ENCODE results near the gene DUSP22. TPM values are rescaled to one million over a fixed set of nuclear protein-coding genes. Genes with fewer than 3 reads are reported as not detected.
"Not testable (repeated sequence)": the region's sequence is repeated elsewhere in the genome, so short reads cannot be mapped to it uniquely, and the experiment has no call there.

Gene DUSP22
- total RNA-seq, 1 experiment from 2014 or later = 30.7 TPM

DNA sequence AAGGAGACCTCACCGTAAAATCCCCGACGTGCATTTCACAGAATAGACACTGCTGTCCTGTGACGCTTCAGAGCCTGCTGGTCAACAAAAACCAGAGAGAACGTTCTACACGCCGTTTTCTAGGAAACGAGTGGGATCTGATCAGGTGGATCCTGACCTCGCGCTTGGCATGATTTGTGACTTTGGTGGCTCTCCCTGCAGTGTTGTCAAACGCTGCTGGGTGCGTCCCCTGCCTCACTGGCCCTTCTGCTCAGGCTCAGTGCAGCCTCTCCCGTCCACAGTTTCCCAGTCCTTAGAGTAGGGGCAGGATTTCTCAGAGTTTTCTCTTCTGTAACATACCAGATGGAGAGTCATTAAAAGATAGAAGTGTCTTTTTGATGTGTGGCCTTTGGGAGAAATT, 71.6 kb downstream of the DUSP22 start:
- no peak for DNase-seq
- H3K27me3 ChIP-seq (ENCODE audit: control insufficient read depth, insufficient read depth, low read length) = no peaks in the 10 kb centered on the region

DNA sequence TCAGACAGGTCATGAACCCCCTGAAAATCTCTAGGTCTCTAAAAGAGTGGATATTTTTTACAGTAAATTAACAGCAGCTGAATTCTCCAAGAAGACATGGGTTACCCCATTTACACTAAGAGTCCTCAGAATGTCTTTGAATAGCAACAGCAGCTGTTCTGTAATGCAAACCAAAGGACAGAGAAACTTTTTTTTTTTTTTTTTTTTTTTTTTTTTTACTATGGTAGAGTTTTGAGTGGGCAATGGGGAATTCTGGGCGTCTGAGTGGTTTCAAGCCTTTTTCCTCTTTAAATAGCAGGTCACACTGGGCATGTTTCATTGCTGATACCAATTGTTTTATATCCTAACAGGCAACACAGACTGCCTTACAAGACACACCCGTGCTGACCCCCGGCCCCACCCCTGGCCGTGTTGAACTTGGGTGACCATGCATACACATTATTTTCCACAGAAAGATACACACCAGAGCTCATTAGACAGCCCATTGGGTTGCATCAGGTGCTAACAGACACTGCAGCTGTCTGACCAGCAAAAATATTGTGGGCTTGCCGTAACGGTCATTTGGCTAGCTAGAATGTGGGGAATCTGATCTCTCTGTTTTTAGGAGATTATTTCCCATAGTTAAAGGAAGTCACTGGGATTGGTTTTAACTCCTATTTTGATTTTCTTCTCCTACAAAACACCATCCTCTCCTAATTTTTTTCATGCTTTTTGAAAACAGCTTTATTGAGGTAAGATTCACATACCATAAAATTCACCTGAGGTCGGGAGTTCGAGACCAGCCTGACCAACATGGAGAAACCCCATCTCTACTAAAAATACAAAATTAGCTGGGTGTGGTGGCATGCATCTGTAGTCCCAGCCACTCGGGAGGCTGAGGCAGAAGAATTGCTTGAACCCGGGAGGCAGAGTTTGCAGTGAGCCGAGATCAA, 72.6 kb downstream of the DUSP22 start:
- Histone ChIP-seq H3K36me3 (replicated peaks; ENCODE audit: control insufficient read depth, insufficient read depth, low read length) (no peaks in the 10 kb centered on the region), H3K4me3 (ENCODE audit: insufficient read depth, low read depth, low read length) (no peak overlapping the region), H3K27me3 (ENCODE audit: control insufficient read depth, insufficient read depth, low read length) (no peaks in the 10 kb centered on the region)
- DNase-seq = no peak

More for the DNA sequence above, 71.6 kb downstream of the DUSP22 start:
- Histone ChIP-seq H3K36me3 (replicated peaks; ENCODE audit: control insufficient read depth, insufficient read depth, low read length) (no peaks in the 10 kb centered on the region), H3K4me3 (ENCODE audit: insufficient read depth, low read depth, low read length) (no peak overlapping the region)

DNA sequence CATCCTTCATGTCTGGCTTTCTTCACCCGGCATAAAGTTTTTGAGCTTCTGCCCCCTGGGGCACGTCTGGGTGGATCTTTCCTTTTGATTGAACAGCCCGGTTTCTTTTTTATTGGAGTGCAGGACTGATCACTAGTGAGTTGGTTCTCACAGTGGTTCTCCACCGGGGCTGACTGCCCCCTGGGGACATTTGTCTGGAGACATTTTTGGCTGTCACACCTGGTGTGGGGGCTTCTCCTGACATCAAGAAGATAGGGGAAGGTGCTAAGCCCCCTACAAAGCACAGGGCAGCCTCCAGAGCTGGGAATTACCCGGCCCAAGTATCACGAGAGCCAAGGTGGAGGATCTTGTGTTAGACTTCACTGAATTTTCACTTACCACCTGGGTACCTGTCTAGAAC, 73.5 kb downstream of the DUSP22 start:
- H3K36me3 ChIP-seq (replicated peaks; ENCODE audit: control insufficient read depth, insufficient read depth, low read length) = no peaks in the 10 kb centered on the region
- no peak for DNase-seq
- H3K27me3 ChIP-seq (ENCODE audit: control insufficient read depth, insufficient read depth, low read length) = no peaks in the 10 kb centered on the region
- no peak overlapping the region for H3K4me3 ChIP-seq (ENCODE audit: insufficient read depth, low read depth, low read length)

DNA sequence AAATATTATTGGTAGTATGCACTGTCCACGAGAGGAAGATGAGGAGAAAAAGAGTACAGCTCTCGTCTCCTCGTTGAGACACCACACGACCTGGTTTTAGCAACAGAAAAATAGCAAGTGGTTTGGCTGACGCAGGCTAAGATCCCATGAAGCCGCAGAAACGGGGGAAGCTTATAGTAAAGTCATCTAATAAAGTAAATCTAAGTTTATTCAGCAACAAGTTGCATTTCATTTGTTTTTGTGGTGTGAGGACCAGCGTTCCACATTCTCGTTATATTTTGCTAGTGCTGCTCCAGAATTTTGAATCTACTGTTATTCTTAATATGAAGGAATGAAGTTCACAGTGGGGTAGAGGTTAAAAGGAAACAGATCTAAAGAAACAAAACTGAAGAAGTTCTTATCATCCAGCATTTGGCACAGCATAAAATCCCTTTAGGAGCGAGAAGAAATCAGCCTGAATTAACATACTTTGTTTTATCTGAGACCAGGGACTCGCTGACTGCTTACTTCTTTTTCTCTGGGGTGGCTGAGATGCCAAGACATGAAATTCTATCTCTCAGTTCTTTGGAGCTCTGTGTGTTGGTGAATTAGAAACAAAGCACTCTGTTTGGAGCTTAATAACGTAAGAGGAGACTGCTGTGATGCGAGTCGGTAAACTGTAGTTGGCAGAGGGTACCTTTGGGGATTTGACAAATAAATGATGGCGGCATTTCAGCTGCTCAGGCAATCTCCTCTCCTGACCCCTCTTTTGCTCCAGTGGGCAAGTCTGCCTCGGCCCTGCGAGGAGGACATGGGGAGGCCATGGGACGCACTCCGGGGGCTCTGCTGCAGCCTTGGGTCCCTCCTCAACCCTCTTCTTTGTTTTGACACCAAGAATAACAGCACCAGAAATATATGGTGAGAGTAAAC, 74.4 kb downstream of the DUSP22 start:
- H3K36me3 ChIP-seq (replicated peaks; ENCODE audit: control insufficient read depth, insufficient read depth, low read length) = no peaks in the 10 kb centered on the region
- H3K4me3 ChIP-seq (ENCODE audit: insufficient read depth, low read depth, low read length) = no peak overlapping the region
- no peak for DNase-seq
- H3K27me3 ChIP-seq (ENCODE audit: control insufficient read depth, insufficient read depth, low read length) = no peaks in the 10 kb centered on the region

DNA sequence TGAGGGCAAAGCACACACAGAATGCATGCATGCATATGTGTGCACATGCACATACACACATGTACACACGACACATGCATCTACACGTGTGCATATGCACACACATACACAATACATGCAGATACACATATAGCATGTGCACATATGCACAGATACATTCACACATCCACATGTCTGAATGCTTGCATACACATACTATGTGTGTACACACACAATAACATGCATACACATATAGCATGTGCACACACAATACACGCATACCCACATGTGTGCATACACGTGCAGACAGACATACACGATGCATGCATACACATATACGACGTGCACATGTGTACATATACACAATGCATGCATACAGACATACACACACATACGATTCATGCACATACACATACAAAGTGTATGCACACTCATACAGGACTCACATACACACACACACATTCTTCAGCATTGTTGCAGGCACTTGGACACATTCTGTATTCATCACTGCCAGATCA, 75.1 kb downstream of the DUSP22 start:
- DNase-seq = no peak
- no peaks in the 10 kb centered on the region for H3K27me3 ChIP-seq (ENCODE audit: control insufficient read depth, insufficient read depth, low read length)
- no peak overlapping the region for H3K4me3 ChIP-seq (ENCODE audit: insufficient read depth, low read depth, low read length)
- no peaks in the 10 kb centered on the region for H3K36me3 ChIP-seq (replicated peaks; ENCODE audit: control insufficient read depth, insufficient read depth, low read length)

DNA sequence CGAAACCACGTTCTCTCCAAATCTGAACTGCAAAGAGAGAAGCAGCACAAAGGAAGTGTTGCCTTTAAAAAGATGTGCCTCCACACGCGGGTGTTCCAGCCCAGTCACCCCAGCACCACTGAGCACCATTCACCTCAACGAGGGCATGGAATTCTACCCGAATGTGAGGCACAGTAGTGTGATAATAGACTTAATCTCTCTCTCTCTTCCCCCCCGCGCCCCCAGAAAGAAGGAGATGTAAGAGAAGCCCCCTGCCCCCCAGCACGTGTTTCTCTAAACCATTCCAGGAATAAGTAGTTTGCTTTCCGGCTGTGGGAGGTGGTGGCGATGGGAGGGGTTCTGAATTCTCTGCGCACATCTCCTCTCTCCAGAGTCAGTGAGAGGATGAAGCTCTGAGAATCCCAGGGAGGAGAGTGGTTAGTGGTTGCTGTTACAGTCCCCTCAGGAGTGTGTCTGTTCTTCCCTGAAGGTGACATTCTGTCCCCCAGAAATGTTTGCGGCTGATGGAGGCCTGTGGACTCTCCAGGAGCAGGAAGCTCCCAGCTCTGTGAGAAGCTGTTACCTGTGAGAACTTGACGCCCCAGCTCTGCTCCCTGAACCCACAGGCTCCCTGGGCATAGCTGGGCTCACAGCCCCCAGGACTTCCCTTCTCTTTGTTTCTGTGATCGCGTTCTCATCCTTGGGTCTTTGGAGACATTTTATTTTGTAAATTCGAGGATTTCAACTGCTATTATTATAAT, 75.8 kb downstream of the DUSP22 start:
- Histone ChIP-seq H3K36me3 (replicated peaks; ENCODE audit: control insufficient read depth, insufficient read depth, low read length) (no peaks in the 10 kb centered on the region), H3K4me3 (ENCODE audit: insufficient read depth, low read depth, low read length) (no peak overlapping the region)

DNA sequence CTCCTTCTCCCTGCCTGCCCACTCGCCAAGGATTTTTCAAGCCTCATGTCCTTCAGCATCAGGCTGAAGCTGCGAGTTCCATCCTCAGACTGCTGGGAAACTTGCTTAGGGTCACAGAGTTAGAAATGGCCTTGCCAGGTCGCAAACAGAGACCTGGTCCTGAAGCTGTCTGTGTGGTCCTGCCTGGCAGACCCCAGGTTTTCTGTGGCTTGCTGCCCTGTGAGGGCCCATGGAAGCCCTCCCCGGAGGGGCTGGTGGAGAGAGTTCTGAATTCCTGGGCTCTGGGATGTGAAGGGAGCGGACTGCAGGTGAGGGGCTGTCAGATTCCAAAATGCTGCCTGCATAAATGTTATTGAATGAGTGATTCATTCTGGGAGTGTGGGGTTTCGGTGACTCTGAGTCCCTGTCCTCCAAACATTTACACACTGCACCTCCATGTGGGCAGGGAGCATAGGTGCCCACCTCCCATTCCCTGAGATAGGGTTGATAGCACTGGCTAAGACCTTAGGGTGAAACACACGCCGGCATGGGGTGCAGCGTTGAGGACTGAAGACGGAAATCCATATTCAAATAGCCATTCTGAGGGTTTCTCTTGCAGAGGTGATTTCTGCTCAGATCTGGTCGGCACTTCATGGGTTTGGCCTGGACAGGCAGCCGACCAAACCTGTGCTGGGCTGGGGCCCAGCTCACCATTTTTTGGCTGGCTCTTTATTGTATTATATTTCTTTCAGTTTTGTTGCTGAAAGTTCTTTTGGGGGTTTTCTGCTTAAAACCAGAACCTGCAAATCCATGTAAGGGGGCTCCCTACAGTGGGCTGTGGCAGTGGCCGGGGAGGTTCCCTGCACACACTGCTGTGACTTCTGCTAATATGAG, 77.5 kb downstream of the DUSP22 start:
- DNase-seq = no peak
- Histone ChIP-seq H3K27me3 (ENCODE audit: control insufficient read depth, insufficient read depth, low read length) (no peaks in the 10 kb centered on the region), H3K36me3 (replicated peaks; ENCODE audit: control insufficient read depth, insufficient read depth, low read length) (no peaks in the 10 kb centered on the region), H3K4me3 (ENCODE audit: insufficient read depth, low read depth, low read length) (no peak overlapping the region)

More for the DNA sequence above, 75.8 kb downstream of the DUSP22 start:
- no peaks in the 10 kb centered on the region for H3K27me3 ChIP-seq (ENCODE audit: control insufficient read depth, insufficient read depth, low read length)
- DNase-seq = no peak

DNA sequence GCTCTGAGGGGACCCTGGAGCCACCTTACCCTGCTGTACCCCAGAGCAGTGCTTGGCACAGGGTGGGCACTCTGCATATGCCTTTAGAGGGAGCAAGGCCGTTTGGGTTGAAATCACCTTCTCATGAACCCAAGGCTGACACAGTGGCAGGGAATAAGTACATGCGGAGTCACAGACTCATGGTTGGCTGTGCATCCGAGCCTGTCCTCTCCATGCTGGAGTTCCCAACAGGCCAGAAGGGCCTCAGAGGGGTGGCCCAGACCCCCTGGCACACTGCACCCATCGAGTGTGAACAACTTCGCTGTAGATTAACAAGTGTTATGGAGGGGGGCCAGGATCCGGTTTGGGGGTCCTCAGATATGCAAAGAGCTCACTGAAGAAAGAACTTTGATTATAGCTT, 78.3 kb downstream of the DUSP22 start:
- Histone ChIP-seq H3K27me3 (ENCODE audit: control insufficient read depth, insufficient read depth, low read length) (no peaks in the 10 kb centered on the region), H3K4me3 (ENCODE audit: insufficient read depth, low read depth, low read length) (no peak overlapping the region), H3K36me3 (replicated peaks; ENCODE audit: control insufficient read depth, insufficient read depth, low read length) (no peaks in the 10 kb centered on the region)
- no peak for DNase-seq

DNA sequence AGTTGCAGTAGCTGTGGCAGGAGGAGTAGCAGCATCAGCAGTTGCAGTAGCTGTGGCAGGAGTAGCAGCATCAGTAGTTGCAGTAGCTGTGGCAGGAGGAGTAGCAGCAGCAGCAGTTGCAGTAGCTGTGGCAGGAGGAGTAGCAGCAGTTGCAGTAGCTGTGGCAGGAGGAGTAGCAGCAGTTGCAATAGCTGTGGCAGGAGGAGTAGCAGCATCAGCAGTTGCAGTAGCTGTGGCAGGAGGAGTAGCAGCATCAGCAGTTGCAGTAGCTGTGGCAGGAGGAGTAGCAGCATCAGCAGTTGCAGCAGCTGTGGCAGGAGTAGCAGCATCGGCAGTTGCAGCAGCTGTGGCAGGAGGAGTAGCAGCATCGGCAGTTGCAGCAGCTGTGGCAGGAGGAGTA, 79.6 kb downstream of the DUSP22 start:
- not testable (repeated sequence) for H3K4me3 ChIP-seq (ENCODE audit: insufficient read depth, low read depth, low read length); DNase-seq; H3K36me3 ChIP-seq (replicated peaks; ENCODE audit: control insufficient read depth, insufficient read depth, low read length); H3K27me3 ChIP-seq (ENCODE audit: control insufficient read depth, insufficient read depth, low read length)

DNA sequence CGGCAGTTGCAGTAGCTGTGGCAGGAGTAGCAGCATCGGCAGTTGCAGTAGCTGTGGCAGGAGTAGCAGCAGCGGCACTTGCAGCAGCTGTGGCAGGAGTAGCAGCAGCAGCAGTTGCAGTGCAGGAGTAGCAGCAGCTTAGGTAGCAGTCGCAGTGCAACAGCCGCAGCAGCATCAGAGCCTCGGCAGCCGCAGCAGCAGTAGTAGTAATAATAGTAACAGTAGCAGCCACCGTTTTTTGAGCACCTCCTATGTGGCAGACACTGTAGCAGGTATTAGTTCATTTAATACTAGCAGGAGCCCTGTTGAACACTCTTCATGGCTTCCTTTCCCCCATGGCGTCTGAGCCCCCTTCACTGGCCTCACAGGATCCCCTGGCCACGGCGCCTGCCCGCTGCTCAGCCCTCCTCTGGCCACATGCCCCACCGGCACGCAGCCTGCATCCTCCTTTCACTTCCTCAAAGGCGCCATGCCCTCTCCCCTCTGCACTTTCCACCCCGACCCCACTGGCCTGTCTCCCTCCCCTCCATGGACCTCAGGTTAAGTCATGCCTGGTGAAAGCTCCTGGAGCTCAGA, 80.1 kb downstream of the DUSP22 start:
- H3K27me3 ChIP-seq (ENCODE audit: control insufficient read depth, insufficient read depth, low read length) = no peaks in the 10 kb centered on the region
- no peak for DNase-seq
- H3K36me3 ChIP-seq (replicated peaks; ENCODE audit: control insufficient read depth, insufficient read depth, low read length) = no peaks in the 10 kb centered on the region
- H3K4me3 ChIP-seq (ENCODE audit: insufficient read depth, low read depth, low read length) = no peak overlapping the region

DNA sequence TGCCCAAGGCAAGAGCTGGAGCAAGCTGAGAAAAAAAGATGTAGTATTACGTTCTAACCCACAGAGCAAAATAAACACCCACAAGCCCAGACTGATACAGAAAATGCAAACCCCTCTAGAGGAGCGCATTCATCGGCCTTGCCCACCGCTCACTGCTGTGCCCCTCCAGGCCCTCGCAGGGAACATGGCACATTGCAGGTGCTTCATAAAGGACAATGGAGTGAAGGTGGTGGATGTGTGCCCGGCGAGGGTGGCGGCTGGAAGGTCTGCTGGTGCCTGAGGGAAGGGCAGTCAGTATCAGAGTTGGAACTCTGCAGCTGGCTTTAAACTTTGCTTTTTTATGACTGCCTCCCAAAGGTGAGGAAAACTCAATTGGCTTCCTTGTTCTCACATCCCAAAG, 80.7 kb downstream of the DUSP22 start:
- Histone ChIP-seq H3K4me3 (ENCODE audit: insufficient read depth, low read depth, low read length) (no peak overlapping the region), H3K36me3 (replicated peaks; ENCODE audit: control insufficient read depth, insufficient read depth, low read length) (no peaks in the 10 kb centered on the region), H3K27me3 (ENCODE audit: control insufficient read depth, insufficient read depth, low read length) (no peaks in the 10 kb centered on the region)
- no peak for DNase-seq

DNA sequence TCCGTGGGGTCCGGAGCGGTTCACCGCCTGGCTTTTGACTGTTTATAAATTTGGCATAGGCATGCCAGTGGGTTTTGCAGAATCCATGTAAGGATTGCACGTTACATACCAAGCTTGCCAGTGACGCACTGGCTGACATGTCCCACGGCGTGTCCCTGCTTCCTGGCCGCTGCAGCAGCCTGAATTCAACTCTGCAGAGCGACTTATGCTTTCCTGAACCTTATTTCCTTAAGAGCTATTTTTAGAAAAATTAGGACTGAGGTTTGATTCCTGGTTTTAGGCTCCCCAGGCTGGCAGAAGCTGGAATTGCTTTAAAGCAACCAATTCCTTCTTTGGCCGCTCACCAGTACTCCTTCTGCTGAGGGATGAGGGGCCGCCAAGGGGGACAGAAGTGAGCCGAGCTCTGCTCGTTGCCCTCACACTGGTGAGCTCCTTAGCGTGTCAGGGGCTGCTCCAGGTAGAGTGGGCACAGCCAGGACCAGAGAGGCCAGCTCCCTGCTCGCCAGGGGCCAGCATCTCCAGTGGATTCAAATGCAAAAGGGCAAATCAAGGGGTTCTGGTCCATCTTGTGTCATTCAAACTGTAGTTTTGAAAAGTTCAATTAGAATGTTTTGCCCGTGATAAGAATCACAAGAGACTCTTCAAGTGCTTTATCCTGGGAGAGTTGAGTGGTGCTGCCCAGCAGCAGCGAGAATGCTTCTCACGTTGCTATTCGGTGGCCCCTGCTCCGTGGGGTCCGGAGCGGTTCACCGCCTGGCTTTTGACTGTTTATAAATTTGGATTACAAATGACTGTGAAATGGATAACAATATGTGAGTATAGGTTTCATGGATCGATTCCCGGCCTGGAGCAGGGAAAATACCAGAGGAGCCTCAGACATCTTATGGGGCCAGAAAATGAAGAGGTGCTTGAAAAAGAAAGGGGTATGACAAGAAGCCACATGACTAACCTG, 81.8 kb downstream of the DUSP22 start:
- Histone ChIP-seq H3K27me3 (ENCODE audit: control insufficient read depth, insufficient read depth, low read length) (no peaks in the 10 kb centered on the region), H3K4me3 (ENCODE audit: insufficient read depth, low read depth, low read length) (no peak overlapping the region), H3K36me3 (replicated peaks; ENCODE audit: control insufficient read depth, insufficient read depth, low read length) (no peaks in the 10 kb centered on the region)
- DNase-seq = peak; percentile 81
